ENCODE results near the gene DBH.

Gene DBH

GRCh38 chr9:133635533-133636531 lies at the start of gene DBH:
Gene DBH, plus strand, starts transcription at chr9:133636363. Its CDS starts 9 bp downstream, at chr9:133636372.
- no peak for DNase-seq

GRCh38 chr9:133587051-133587450 lies 49.1 kb upstream of the DBH start:
- no peak for DNase-seq

- DNase-seq = no peak
These were observed 48.7 kb upstream of the DBH start for GRCh38 chr9:133587466-133587865.

GRCh38 chr9:133589454-133590227 lies 46.5 kb upstream of the DBH start:
- DNase-seq = no peak

GRCh38 chr9:133590231-133590855 lies 45.8 kb upstream of the DBH start:
- no peak for DNase-seq

GRCh38 chr9:133591116-133591910 lies 44.9 kb upstream of the DBH start:
- DNase-seq = no peak

- DNase-seq = no peak
These were observed 44.2 kb upstream of the DBH start for GRCh38 chr9:133591985-133592384.

GRCh38 chr9:133592731-133593409 lies 43.3 kb upstream of the DBH start:
- no peak for DNase-seq

GRCh38 chr9:133593587-133594253 lies 42.4 kb upstream of the DBH start:
- DNase-seq = no peak

GRCh38 chr9:133594310-133594709 lies 41.9 kb upstream of the DBH start:
- DNase-seq = no peak

- DNase-seq = no peak
These were observed 40.3 kb upstream of the DBH start for GRCh38 chr9:133595910-133596309.

- DNase-seq = no peak
These were observed 38.7 kb upstream of the DBH start for GRCh38 chr9:133597316-133597957.

GRCh38 chr9:133598978-133599377 lies 37.2 kb upstream of the DBH start:
- DNase-seq = no peak

- DNase-seq = no peak
These were observed 36.5 kb upstream of the DBH start for GRCh38 chr9:133599470-133600173.

- DNase-seq = no peak
These were observed 35.4 kb upstream of the DBH start for GRCh38 chr9:133600739-133601138.

- DNase-seq = no peak
These were observed 34.4 kb upstream of the DBH start for GRCh38 chr9:133601746-133602145.

- no peak for DNase-seq
These were observed 33.9 kb upstream of the DBH start for GRCh38 chr9:133602277-133602676.

GRCh38 chr9:133603135-133603927 lies 32.8 kb upstream of the DBH start:
- no peak for DNase-seq

GRCh38 chr9:133604214-133604613 lies 31.9 kb upstream of the DBH start:
- DNase-seq = no peak

Measured in right hindlimb (tissue), 1 donor.